ENCODE measurements around the gene PFDN1. TPM values are rescaled to one million over a fixed set of nuclear protein-coding genes. Genes with fewer than 3 reads are reported as not detected.

The PFDN1 gene
- total RNA-seq, 1 experiment from 2014 or later: 69.1 TPM

DNA sequence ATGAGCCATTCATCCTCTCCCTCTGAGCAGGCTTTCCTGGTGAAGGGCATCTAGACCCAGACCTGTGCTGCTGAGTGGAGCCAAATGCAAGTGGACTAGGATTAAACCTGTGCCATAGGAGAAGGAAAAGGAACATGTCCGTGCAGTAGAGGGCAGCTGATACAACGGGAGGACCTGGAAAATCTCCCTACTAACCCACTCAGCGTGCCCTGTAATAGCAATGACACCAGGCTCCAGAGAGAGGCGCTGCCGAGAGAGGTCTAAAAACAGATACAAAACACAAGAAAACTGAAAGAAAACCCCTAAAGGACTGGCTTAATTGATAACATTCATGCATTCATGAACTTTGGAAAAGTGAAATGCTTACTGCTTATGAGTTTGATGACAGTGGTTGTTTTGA, 60.8 kb downstream of the PFDN1 start:
- Histone ChIP-seq H3K9me3 (ENCODE audit: insufficient read depth, low read depth) (no peaks in the 10 kb centered on the region), H3K36me3 (ENCODE audit: low read depth) (0 out of 2 replicates have a peak, but pooled peaks cover 3% of the 10 kb centered on the region), H4K20me1 (ENCODE audit: insufficient read depth) (no peaks in the 10 kb centered on the region), H3K79me2 (ENCODE audit: low read depth) (no peaks in the 10 kb centered on the region; the same call in 1 of the 2 replicates), H3K4me1 (replicated peaks; ENCODE audit: insufficient read depth) (peaks cover 37% of the 10 kb centered on the region), H3K27ac (no peak overlapping the region), H3K4me2 (no peak overlapping the region), H3K9me2 (ENCODE audit: insufficient read depth) (no peaks in the 10 kb centered on the region), H3K27me3 (ENCODE audit: insufficient read depth, low read depth) (no peaks in the 10 kb centered on the region), H2AFZ (no peak overlapping the region), H3K4me3 (no peak overlapping the region), H3F3A (ENCODE audit: insufficient read depth, low read depth) (peaks cover 25% of the 10 kb centered on the region; the same call in 1 of the 2 replicates)
- no TSS peak for BruUV-seq (replicated peaks)
- DNase-seq: no peak
- POLR2A ChIA-PET (ENCODE audit: unreplicated experiment): no interaction called here
- TF ChIP-seq EZH2 (IDR thresholded peaks at IDR 0.05; ENCODE audit: low read depth): no peak
- TF ChIP-seq, protein P1, sequence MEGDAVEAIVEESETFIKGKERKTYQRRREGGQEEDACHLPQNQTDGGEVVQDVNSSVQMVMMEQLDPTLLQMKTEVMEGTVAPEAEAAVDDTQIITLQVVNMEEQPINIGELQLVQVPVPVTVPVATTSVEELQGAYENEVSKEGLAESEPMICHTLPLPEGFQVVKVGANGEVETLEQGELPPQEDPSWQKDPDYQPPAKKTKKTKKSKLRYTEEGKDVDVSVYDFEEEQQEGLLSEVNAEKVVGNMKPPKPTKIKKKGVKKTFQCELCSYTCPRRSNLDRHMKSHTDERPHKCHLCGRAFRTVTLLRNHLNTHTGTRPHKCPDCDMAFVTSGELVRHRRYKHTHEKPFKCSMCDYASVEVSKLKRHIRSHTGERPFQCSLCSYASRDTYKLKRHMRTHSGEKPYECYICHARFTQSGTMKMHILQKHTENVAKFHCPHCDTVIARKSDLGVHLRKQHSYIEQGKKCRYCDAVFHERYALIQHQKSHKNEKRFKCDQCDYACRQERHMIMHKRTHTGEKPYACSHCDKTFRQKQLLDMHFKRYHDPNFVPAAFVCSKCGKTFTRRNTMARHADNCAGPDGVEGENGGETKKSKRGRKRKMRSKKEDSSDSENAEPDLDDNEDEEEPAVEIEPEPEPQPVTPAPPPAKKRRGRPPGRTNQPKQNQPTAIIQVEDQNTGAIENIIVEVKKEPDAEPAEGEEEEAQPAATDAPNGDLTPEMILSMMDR (conservative IDR thresholded peaks at IDR 0.05): no peak; the same call in 1 of the 2 replicates
- intact Hi-C loops (cut with micrococcal nuclease; ENCODE audit: unreplicated experiment): loop anchor here (5.0 kb wide), 3 partner anchors 65 to 475 kb away; partner anchors contain the start of genes CD14 and CYSTM1
- CTCF ChIA-PET: interaction anchor here (0.5 to 1.0 kb wide), 2 partner anchors 19 to 64 kb away, joined by 5 to 13 read pairs; no protein-coding TSS in a partner anchor

DNA sequence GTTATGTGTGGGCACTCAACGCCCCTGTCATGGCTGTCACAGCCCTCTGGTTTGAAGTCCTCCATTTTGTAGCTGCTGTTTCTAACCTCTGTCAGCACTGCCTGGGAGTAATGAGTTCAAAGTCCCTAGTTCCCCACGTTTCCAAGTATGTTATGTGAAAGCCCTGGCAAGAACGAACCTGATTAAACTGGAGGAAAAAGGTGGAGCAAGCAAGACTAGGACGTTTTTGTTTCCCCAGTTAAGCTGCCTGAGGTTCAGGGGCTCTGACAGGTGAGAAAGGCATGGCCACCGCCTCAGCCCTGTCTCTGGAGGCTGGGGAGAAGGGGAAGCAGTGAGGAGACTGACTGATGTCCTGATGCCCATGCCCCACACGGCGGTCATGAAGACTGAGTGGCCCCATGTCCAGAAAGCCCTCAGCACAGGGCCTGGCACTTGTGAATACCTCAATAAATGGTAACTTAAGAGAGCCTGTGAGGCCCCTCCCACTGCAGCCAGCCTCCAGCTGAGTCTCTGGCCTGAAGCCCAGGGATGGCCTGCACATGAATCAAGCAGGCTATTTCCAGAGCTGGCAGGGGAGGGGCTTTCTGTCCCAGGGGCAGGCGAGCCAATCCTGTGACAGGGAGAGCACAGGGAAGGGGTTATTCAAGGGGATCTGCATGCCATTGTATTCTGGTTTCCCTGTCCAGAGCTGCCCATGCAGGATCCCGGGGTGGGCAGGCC, 61.8 kb downstream of the PFDN1 start:
- POLR2A ChIA-PET (ENCODE audit: unreplicated experiment): interaction anchor here (0.6 kb wide), 1 partner anchor 762 kb away, joined by 3 read pairs; no protein-coding TSS in a partner anchor
- no peaks in the 10 kb centered on the region for H3K9me2 ChIP-seq (ENCODE audit: insufficient read depth)
- 0 out of 2 replicates have a peak, but pooled peaks cover 3% of the 10 kb centered on the region for H3K36me3 ChIP-seq (ENCODE audit: low read depth)
- peak; percentile 59 to 75 for DNase-seq
- BruUV-seq (replicated peaks): no TSS peak
- no peak overlapping the region for H3K27ac ChIP-seq
- no peaks in the 10 kb centered on the region for H4K20me1 ChIP-seq (ENCODE audit: insufficient read depth)
- no peaks in the 10 kb centered on the region for H3K79me2 ChIP-seq (ENCODE audit: low read depth)
- CTCF ChIA-PET: interaction anchor here (1.0 to 1.9 kb wide), 3 partner anchors 20 to 118 kb away, joined by 3 to 8 read pairs (median 5); no protein-coding TSS in a partner anchor
- peaks cover 28% of the 10 kb centered on the region for H3K4me1 ChIP-seq (replicated peaks; ENCODE audit: insufficient read depth)
- no peak overlapping the region for H3K4me3 ChIP-seq
- no peak overlapping the region for H2AFZ ChIP-seq
- no peak overlapping the region for H3K4me2 ChIP-seq
- H3F3A ChIP-seq (ENCODE audit: insufficient read depth, low read depth): peaks cover 16% of the 10 kb centered on the region; the same call in 1 of the 2 replicates
- no peaks in the 10 kb centered on the region for H3K9me3 ChIP-seq (ENCODE audit: insufficient read depth, low read depth)
- TF ChIP-seq, protein P1 (conservative IDR thresholded peaks at IDR 0.05): no peak
- TF ChIP-seq EZH2 (IDR thresholded peaks at IDR 0.05; ENCODE audit: low read depth): no peak
- intact Hi-C loops (cut with micrococcal nuclease; ENCODE audit: unreplicated experiment): loop anchor here (5.0 kb wide), 3 partner anchors 64 to 476 kb away; partner anchors contain the start of genes CD14 and CYSTM1
- H3K27me3 ChIP-seq (ENCODE audit: insufficient read depth, low read depth): no peaks in the 10 kb centered on the region

DNA sequence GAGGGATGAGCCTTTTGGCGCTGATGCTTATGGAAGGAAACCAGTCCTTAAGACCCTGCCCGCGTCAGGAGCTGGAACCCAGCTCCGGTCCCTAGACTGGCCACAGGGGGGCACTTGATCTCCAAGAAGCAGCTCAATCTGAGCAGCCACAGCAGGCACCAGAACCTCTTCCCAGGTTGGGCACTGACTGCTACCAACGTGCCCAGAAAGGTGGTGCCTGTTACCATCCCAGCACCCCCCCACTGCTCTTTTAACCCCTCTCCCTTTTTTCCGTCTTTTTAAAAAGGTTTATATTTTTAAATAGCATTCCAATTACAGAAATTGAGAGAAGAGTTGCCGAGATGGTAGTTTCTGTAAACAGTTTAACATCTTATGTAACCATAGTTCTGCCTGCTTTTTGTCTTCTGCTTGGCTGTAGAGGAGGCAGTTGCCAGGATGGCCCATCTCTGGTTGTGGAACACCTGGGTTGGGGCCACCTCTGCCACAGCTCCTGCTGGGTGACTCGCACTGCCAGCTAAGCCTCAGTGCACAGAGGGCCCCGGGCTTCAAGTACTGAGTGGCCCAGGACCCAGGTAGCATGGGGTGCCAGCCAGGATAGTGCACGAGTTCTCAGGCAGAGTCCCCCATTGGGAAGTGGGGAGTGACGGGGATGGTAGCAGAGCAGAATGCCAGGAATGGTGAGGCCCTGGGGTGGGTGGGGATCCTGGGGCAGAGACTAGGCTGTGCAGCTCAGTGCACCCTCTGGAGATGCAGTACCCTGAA, 62.8 kb downstream of the PFDN1 start:
- Histone ChIP-seq H3K4me2 (no peak overlapping the region), H3K9me2 (ENCODE audit: insufficient read depth) (no peaks in the 10 kb centered on the region), H3K27me3 (ENCODE audit: insufficient read depth, low read depth) (no peaks in the 10 kb centered on the region), H3K27ac (no peak overlapping the region), H3F3A (ENCODE audit: insufficient read depth, low read depth) (peaks cover 6% of the 10 kb centered on the region; the same call in 1 of the 2 replicates), H2AFZ (no peak overlapping the region), H4K20me1 (ENCODE audit: insufficient read depth) (no peaks in the 10 kb centered on the region), H3K36me3 (ENCODE audit: low read depth) (no peaks in the 10 kb centered on the region), H3K4me1 (replicated peaks; ENCODE audit: insufficient read depth) (peaks cover 19% of the 10 kb centered on the region), H3K9me3 (ENCODE audit: insufficient read depth, low read depth) (no peaks in the 10 kb centered on the region), H3K79me2 (ENCODE audit: low read depth) (no peaks in the 10 kb centered on the region), H3K4me3 (no peak overlapping the region)
- ChIA-PET CTCF (interaction anchor here (0.5 to 1.9 kb wide), 10 partner anchors 13 to 163 kb away, joined by 3 to 8 read pairs (median 5); partner anchors contain the start of gene HBEGF), POLR2A (ENCODE audit: unreplicated experiment) (interaction anchor here (0.5 kb wide), 1 partner anchor 119 kb away, joined by 7 read pairs; no protein-coding TSS in a partner anchor)
- intact Hi-C loops (cut with micrococcal nuclease; ENCODE audit: unreplicated experiment): loop anchor here (5.0 to 10.0 kb wide), 4 partner anchors 63 to 477 kb away; partner anchors contain the start of genes CD14 and CYSTM1
- TF ChIP-seq, protein P1 (conservative IDR thresholded peaks at IDR 0.05): peak; percentile 83
- no peak for TF ChIP-seq EZH2 (IDR thresholded peaks at IDR 0.05; ENCODE audit: low read depth)
- DNase-seq: peak in 1 of 2 experiments; percentile 52
- no TSS peak for BruUV-seq (replicated peaks)
